GM23338 (cell line): ENCODE data around the gene ROCK2. TPM values are rescaled to one million over a fixed set of nuclear protein-coding genes. Genes with fewer than 3 reads are reported as not detected.

Experiments
- ATAC-seq: fragments of 200-7000 bp; cut with Tn5 transposase; 3 replicates; pipeline ENCODE4 v1.9.1; 2020
- DNase-seq: peaks from one replicate; pipeline ENCODE4 v3.0.0-alpha.2; 2015; ENCODE audit warnings: low spot score
- H2AFZ ChIP-seq: fragments of 200-600 bp; sonication (generic); 2 replicates; pipeline ENCODE4 v1.8.0; 2016; ENCODE audit warnings: antibody characterized with exemption, mild to moderate bottlenecking, moderate library complexity
- H3F3A ChIP-seq: fragments of 200-600 bp; sonication (generic); replicated peaks from 2 replicates; pipeline ENCODE4 v1.8.0; 2017; ENCODE audit warnings: antibody characterized with exemption, mixed run types, low read depth
- H3K27ac ChIP-seq: fragments of 200-600 bp; sonication (generic); 2 replicates; pipeline ENCODE4 v1.6.1; 2016; ENCODE audit warnings: low read depth
- H3K27me3 ChIP-seq: fragments of 200-600 bp; sonication (generic); 2 replicates; pipeline ENCODE4 v1.8.0; 2016; ENCODE audit warnings: mild to moderate bottlenecking, mixed run types, moderate library complexity; ENCODE audit not compliant: insufficient read depth
- H3K36me3 ChIP-seq: fragments of 200-600 bp; sonication (generic); 2 replicates; pipeline ENCODE4 v1.8.0; 2016; ENCODE audit warnings: mild to moderate bottlenecking; ENCODE audit not compliant: insufficient read depth
- H3K4me1 ChIP-seq: fragments of 200-600 bp; sonication (generic); 2 replicates; pipeline ENCODE4 v1.8.0; 2016; ENCODE audit warnings: mild to moderate bottlenecking, moderate library complexity; ENCODE audit not compliant: insufficient read depth
- H3K4me2 ChIP-seq: fragments of 200-600 bp; sonication (generic); 2 replicates; pipeline ENCODE4 v1.7.1; 2017; ENCODE audit warnings: mixed run types
- H3K4me3 ChIP-seq: fragments of 200-600 bp; sonication (generic); 2 replicates; pipeline ENCODE4 v1.6.1; 2016; ENCODE audit warnings: mixed run types
- H3K79me2 ChIP-seq: fragments of 200-600 bp; sonication (generic); replicated peaks from 2 replicates; pipeline ENCODE4 v1.8.0; 2017; ENCODE audit warnings: mild to moderate bottlenecking; ENCODE audit not compliant: insufficient read depth
- H3K9me2 ChIP-seq: fragments of 200-600 bp; sonication (generic); 2 replicates; pipeline ENCODE4 v1.8.0; 2017; ENCODE audit not compliant: insufficient read depth
- H4K20me1 ChIP-seq: fragments of 200-600 bp; sonication (generic); replicated peaks from 2 replicates; pipeline ENCODE4 v1.8.0; 2017; ENCODE audit warnings: mild to moderate bottlenecking; ENCODE audit not compliant: insufficient read depth
- H3K27ac Mint-ChIP-seq: 2 replicates; pipeline ENCODE4 v1.8.0; 2020; ENCODE audit warnings: inconsistent platforms, mild to moderate bottlenecking, moderate library complexity, mixed read lengths
- H3K27me3 Mint-ChIP-seq: 3 replicates; pipeline ENCODE4 v1.8.0; 2022; ENCODE audit warnings: low read depth, mild to moderate bottlenecking, moderate library complexity, mixed read lengths, inconsistent platforms; ENCODE audit not compliant: insufficient read depth, poor library complexity
- H3K36me3 Mint-ChIP-seq: 3 replicates; pipeline ENCODE4 v1.8.0; 2021; ENCODE audit warnings: low read depth, mild to moderate bottlenecking, inconsistent platforms, moderate library complexity, mixed read lengths
- H3K4me1 Mint-ChIP-seq: 3 replicates; pipeline ENCODE4 v1.8.0; 2020; ENCODE audit warnings: mild to moderate bottlenecking, inconsistent platforms, mixed read lengths
- H3K4me3 Mint-ChIP-seq: 3 replicates; pipeline ENCODE4 v1.8.0; 2021; ENCODE audit warnings: moderate library complexity, mild to moderate bottlenecking, inconsistent platforms, mixed read lengths
- H3K9me3 Mint-ChIP-seq: 3 replicates; pipeline ENCODE4 v1.8.0; 2020; ENCODE audit warnings: moderate library complexity, mild to moderate bottlenecking, inconsistent platforms, mixed read lengths
- CREB1 ChIP-seq: fragments of 250-450 bp; sonication (Bioruptor Pico); IDR thresholded peaks from 2 replicates; pipeline ENCODE4 v1.5.0; 2020; ENCODE audit warnings: low read depth, mild to moderate bottlenecking, moderate library complexity
- CTCF ChIP-seq, 2 experiments: fragments of 200-600 bp in 1 of 2; sonication (generic) in 1 of 2; conservative IDR thresholded peaks; 2 replicates each; pipeline versions ENCODE4 v1.5.1 to v1.6.1; 2016 to 2017; ENCODE audit warnings: antibody characterized with exemption in 2 of 2, low read depth in 2 of 2, mild to moderate bottlenecking in 2 of 2, moderate library complexity in 1 of 2
- ETS1 ChIP-seq: IDR thresholded peaks from 2 replicates; pipeline ENCODE4 v1.6.1; 2016; ENCODE audit warnings: antibody characterized with exemption
- EZH2 ChIP-seq: fragments of 200-600 bp; sonication (generic); IDR thresholded peaks from one replicate; pipeline ENCODE4 v1.8.0; 2017; ENCODE audit warnings: antibody characterized with exemption, mild to moderate bottlenecking, low read depth; ENCODE audit not compliant: unreplicated experiment
- EZH2phosphoT487 ChIP-seq: fragments of 200-600 bp; sonication (generic); IDR thresholded peaks from one replicate; pipeline ENCODE4 v1.8.1; 2018; ENCODE audit warnings: antibody characterized with exemption; ENCODE audit not compliant: unreplicated experiment
- JUNB ChIP-seq: IDR thresholded peaks from one replicate; pipeline ENCODE4 v1.6.1; 2016; ENCODE audit warnings: antibody characterized with exemption; ENCODE audit not compliant: unreplicated experiment
- NANOG ChIP-seq: IDR thresholded peaks from 2 replicates; pipeline ENCODE4 v1.6.1; 2016; ENCODE audit warnings: antibody characterized with exemption, borderline replicate concordance
- POLR2AphosphoS5 ChIP-seq: IDR thresholded peaks from 2 replicates; pipeline ENCODE4 v1.6.1; 2016; ENCODE audit warnings: antibody characterized with exemption, low read depth
- REST ChIP-seq: IDR thresholded peaks from one replicate; pipeline ENCODE4 v1.6.1; 2018; ENCODE audit warnings: antibody characterized with exemption; ENCODE audit not compliant: unreplicated experiment
- STAT1 ChIP-seq: IDR thresholded peaks from one replicate; pipeline ENCODE4 v1.6.1; 2016; ENCODE audit warnings: antibody characterized with exemption; ENCODE audit not compliant: unreplicated experiment
- ZNF114 ChIP-seq: fragments of 250-450 bp; sonication (Bioruptor Pico); IDR thresholded peaks from 2 replicates; pipeline ENCODE4 v1.5.0; 2020; ENCODE audit warnings: mild to moderate bottlenecking, moderate library complexity
- ZNF331 ChIP-seq: fragments of 250-450 bp; sonication (Bioruptor Pico); IDR thresholded peaks from 2 replicates; pipeline ENCODE4 v1.5.0; 2020; ENCODE audit warnings: low read depth, mild to moderate bottlenecking, moderate library complexity
- ZNF462 ChIP-seq: fragments of 250-450 bp; sonication (Bioruptor Pico); IDR thresholded peaks from 2 replicates; pipeline ENCODE4 v1.5.0; 2020; ENCODE audit warnings: mild to moderate bottlenecking, moderate library complexity
- polyA plus RNA-seq: library from polyadenylated mRNA; unstranded; fragments of >200 nt; fragmentation: Nextera tagmentation; extraction: Ambion mirVana; gene quantifications from 2 replicates; pipeline ENCODE4 v1.2.1, GENCODE V29; 2016
- total RNA-seq: library from RNA; depleted of rRNA; stranded (reverse); fragments of >200 nt; shearing (Covaris generic); gene quantifications from 2 replicates; pipeline ENCODE4 v1.2.3, GENCODE V29; 2014

ROCK2 gene
- total and polyA plus RNA-seq, 2 experiments from 2014 or later = 16.4 to 28.0 TPM

GRCh38 chr2:11279398-11279797 lies 65.0 kb downstream of the ROCK2 start:
- Histone ChIP-seq H4K20me1 (0 out of 2 replicates have a peak, but pooled peaks cover 10% of the 10 kb centered on the region), H3K4me1 (no peaks in the 10 kb centered on the region), H2AFZ (no peak overlapping the region), H3K4me2 (no peak overlapping the region), H3K4me3 (no peak overlapping the region), H3K79me2 (peaks cover 46% of the 10 kb centered on the region), H3K9me2 (no peaks in the 10 kb centered on the region), H3K36me3 (peaks cover 4% of the 10 kb centered on the region; the same call in 1 of the 2 replicates), H3K27me3 (no peaks in the 10 kb centered on the region), H3F3A (no peaks in the 10 kb centered on the region), H3K27ac (no peak overlapping the region)
- Mint-ChIP-seq H3K4me3 (no peak overlapping the region), H3K9me3 (peaks cover 6% of the 10 kb centered on the region; the same call in 1 of the 3 replicates), H3K27me3 (peaks cover 1% of the 10 kb centered on the region), H3K4me1 (peaks cover 5% of the 10 kb centered on the region; the same call in 2 of the 3 replicates), H3K27ac (no peak overlapping the region), H3K36me3 (peaks cover 16% of the 10 kb centered on the region)
- DNase-seq (no peak), ATAC-seq (no peak)
- TF ChIP-seq CREB1 (no peak), EZH2phosphoT487 (no peak), ZNF462 (CRISPR knock-in tag) (no peak), REST (no peak), CTCF (conservative IDR thresholded peaks at IDR 0.05; ENCODE audit: low read depth in 2 of 2) (no peak), POLR2AphosphoS5 (no peak), STAT1 (no peak), ZNF114 (CRISPR knock-in tag) (no peak), EZH2 (no peak), NANOG (no peak), JUNB (no peak), ZNF331 (CRISPR knock-in tag) (no peak), ETS1 (no peak)
